Measurements from ENCODE around the gene PRPF19.

PRPF19 gene

DNA sequence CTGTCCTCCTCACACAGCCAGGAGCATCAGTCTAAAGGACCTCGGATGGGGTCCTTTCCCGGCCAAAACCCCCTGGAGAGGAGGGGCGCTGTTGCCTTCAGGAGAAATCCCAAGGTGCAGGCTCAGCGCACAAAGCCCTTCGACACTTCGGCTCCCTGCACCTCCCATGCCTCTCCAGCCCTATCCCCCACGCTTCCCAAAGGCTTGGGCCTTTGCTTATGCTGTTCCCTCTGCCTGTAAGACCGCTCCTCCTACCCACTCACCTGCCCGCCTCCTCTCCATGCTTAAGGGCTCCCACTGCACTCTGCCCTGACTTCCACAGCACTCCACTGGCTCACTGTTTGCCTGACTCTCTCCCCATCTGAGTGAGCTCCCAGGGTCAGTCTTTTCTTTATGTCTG is 32.1 kb upstream of the PRPF19 start:
- DNase-seq (ENCODE audit: low read depth) = no peak
- TF ChIP-seq, protein P1, sequence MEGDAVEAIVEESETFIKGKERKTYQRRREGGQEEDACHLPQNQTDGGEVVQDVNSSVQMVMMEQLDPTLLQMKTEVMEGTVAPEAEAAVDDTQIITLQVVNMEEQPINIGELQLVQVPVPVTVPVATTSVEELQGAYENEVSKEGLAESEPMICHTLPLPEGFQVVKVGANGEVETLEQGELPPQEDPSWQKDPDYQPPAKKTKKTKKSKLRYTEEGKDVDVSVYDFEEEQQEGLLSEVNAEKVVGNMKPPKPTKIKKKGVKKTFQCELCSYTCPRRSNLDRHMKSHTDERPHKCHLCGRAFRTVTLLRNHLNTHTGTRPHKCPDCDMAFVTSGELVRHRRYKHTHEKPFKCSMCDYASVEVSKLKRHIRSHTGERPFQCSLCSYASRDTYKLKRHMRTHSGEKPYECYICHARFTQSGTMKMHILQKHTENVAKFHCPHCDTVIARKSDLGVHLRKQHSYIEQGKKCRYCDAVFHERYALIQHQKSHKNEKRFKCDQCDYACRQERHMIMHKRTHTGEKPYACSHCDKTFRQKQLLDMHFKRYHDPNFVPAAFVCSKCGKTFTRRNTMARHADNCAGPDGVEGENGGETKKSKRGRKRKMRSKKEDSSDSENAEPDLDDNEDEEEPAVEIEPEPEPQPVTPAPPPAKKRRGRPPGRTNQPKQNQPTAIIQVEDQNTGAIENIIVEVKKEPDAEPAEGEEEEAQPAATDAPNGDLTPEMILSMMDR (IDR thresholded peaks at IDR 0.05; ENCODE audit: insufficient read depth, low read depth, low read length, missing control alignments) = no peak
- H3K4me3 ChIP-seq (ENCODE audit: low read depth, low read length) = no peak overlapping the region

DNA sequence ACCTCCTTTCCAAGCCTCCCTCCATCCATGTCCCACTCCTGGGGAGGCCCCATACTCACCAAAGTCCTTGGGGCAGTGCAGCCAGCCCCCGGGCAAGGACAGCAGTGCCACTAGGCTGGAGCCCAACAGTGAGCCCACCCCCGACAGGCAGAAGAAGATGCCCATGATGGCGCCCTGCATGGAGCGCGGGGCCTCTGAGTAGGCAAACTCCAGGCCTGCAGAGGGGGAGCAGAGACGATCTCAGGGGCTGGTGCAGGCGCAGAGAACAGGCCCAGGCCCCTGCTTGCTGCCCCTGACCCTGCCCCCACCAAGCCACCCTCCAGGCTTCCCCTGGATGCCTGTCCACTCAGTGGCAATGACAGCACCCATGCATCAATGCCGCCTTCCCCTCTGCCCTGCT is 31.4 kb upstream of the PRPF19 start:
- H3K4me3 ChIP-seq (ENCODE audit: low read depth, low read length) = no peak overlapping the region
- TF ChIP-seq, protein P1 (IDR thresholded peaks at IDR 0.05; ENCODE audit: insufficient read depth, low read depth, low read length, missing control alignments) = no peak
- DNase-seq (ENCODE audit: low read depth) = no peak

DNA sequence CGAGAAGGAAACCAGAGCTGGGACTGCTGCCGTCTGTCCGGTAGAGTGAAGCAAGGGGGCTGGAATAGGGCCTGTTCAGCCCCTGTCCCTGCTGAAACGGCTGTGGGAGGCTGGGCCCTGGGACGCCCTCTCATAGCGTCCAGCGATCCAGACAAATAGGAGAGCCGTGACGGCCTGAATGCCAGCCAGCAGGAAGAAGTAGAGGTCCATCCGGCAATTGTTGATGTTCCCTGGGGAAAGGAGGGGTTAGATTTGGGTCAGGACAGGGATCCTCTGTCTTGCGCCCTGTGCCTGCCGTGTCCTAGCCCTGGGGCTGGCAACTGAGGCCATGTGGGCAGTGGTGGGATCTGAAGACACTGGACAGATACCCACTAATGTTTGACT is 30.8 kb upstream of the PRPF19 start:
- DNase-seq (ENCODE audit: low read depth) = no peak
- H3K4me3 ChIP-seq (ENCODE audit: low read depth, low read length) = no peak overlapping the region
- TF ChIP-seq, protein P1 (IDR thresholded peaks at IDR 0.05; ENCODE audit: insufficient read depth, low read depth, low read length, missing control alignments) = no peak

DNA sequence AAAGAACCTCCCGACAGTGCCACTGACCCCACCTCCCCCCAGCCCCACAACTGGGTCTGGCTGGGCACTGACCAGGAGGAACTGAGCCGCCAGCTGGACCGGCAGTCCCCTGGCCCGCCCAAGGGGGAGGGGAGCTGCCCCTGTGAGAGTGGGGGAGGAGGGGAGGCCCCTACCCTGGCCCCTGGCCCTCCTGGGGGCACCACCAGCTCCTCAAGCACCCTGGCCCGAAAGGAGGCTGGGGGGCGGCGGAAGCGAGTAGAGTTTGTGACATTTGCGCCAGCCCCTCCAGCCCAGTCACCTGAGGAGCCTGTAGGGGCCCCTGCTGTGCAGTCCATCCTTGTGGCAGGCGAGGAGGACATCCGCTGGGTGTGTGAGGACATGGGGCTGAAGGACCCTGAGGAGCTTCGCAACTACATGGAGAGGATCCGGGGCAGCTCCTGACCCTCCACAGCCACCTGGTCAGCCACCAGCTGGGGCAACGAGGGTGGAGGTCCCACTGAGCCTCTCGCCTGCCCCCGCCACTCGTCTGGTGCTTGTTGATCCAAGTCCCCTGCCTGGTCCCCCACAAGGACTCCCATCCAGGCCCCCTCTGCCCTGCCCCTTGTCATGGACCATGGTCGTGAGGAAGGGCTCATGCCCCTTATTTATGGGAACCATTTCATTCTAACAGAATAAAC is 30.2 kb upstream of the PRPF19 start:
- DNase-seq (ENCODE audit: low read depth) = no peak

DNA sequence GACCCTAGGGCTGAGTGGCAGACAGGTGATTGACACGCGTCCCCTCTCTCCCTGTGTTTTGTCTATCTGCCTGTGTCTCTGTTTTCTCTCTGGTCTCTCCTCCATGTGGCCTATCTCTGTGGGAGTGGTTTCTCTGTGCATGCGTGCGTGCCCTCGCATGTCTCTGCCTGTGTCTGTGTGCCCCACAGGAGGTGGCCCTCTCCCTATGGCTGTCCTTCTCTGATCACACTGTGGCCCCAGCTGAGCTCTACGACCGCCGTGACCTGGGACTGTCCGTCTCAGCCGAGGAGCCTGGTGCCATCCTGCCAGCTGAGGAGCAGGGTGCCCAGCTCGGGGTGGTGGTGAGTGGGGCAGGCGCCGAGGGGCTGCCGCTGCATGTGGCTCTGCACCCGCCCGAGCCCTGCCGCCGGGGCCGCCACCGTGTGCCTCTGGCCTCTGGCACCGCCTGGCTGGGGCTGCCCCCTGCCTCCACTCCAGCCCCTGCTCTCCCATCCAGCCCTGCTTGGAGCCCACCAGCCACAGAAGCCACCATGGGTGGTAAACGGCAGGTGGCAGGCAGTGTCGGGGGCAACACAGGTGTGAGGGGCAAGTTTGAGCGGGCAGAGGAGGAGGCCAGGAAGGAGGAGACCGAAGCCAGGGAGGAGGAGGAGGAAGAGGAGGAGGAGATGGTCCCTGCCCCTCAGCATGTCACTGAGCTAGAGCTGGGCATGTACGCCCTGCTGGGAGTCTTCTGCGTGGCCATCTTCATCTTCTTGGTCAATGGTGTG is 29.5 kb upstream of the PRPF19 start:
- H3K4me3 ChIP-seq (ENCODE audit: low read depth, low read length) = no peak overlapping the region
- TF ChIP-seq, protein P1 (IDR thresholded peaks at IDR 0.05; ENCODE audit: insufficient read depth, low read depth, low read length, missing control alignments) = no peak
- DNase-seq (ENCODE audit: low read depth) = no peak

More for the DNA sequence above, 30.2 kb upstream of the PRPF19 start:
- no peak overlapping the region for H3K4me3 ChIP-seq (ENCODE audit: low read depth, low read length)
- TF ChIP-seq, protein P1 (IDR thresholded peaks at IDR 0.05; ENCODE audit: insufficient read depth, low read depth, low read length, missing control alignments) = no peak

DNA sequence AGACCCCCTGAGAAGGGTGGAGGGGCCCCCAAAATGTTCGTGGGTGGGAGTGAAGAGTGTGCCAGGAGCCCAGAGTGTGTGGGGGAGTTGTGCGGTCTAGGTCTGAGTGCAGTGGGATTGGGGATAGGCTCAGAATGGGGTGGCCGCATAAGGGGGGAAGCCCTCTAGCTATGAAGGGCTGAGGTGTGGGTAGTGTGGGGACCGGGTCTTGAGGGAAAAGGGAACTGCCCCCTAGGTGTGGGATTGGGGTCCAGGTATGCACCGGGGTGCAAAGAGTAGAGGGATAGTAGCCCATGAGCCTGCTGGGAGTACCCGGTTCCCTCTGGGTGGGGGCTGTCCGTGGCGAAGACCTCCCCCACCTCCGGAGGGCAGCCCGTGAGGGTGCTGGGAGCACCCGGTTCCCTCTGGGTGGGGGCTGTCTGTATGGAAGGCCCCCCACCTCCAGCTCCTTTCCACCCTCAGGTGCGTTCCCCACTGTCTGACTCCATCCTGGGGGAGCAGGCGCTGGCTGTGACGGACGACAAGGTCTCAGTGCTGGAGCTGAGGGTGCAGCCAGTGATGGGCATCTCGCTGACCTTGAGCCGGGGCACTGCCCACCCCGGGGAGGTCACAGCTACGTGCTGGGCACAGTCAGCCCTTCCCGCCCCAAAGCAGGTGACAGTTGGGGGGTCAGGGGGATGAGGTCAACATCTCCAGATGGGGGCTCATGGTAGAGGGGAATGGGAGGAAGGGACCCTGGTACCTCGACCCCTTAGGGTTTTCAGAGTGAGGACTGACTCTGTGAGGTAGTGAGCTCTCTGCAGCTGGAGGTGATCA is 28.6 kb upstream of the PRPF19 start:
- DNase-seq (ENCODE audit: low read depth) = no peak
- H3K4me3 ChIP-seq (ENCODE audit: low read depth, low read length) = no peak overlapping the region
- TF ChIP-seq, protein P1 (IDR thresholded peaks at IDR 0.05; ENCODE audit: insufficient read depth, low read depth, low read length, missing control alignments) = no peak

Data from GM12865 (cell line).